Renal pelvis (tissue), 4 donors: ENCODE data around the gene NPAS3. TPM values are rescaled to one million over a fixed set of nuclear protein-coding genes. Genes with fewer than 3 reads are reported as not detected.

ENCODE experiments used
- DNase-seq: peaks from one replicate; pipeline ENCODE4 v3.0.0-alpha.2; 2013
- polyA plus RNA-seq, 3 donors: library from polyadenylated mRNA; unstranded; fragments of 120-200 nt; gene quantifications; one replicate each; pipeline ENCODE4 v1.2.1, GENCODE V29; 2013; ENCODE audit not compliant: insufficient read length in 3 of 3

The NPAS3 gene
- polyA plus RNA-seq, 3 donors = 8.7 to 9.6 (median 9.0) TPM

GRCh38 chr14:32940066-32940651, 1.5 kb downstream of the NPAS3 start:
- DNase-seq = peak; percentile 31

GRCh38 chr14:32940711-32941667, 2.3 kb downstream of the NPAS3 start:
- no peak for DNase-seq

GRCh38 chr14:32941668-32942065, 3.0 kb downstream of the NPAS3 start:
- no peak for DNase-seq

GRCh38 chr14:32947081-32947480, 8.4 kb downstream of the NPAS3 start:
- DNase-seq = no peak

- no peak for DNase-seq
Observed at GRCh38 chr14:32947792-32948191, 9.1 kb downstream of the NPAS3 start.

- no peak for DNase-seq
Observed at GRCh38 chr14:32950584-32950983, 11.9 kb downstream of the NPAS3 start.

- DNase-seq = no peak
Observed at GRCh38 chr14:32967421-32967820, 28.7 kb downstream of the NPAS3 start.

GRCh38 chr14:32968972-32969544, 30.4 kb downstream of the NPAS3 start:
- no peak for DNase-seq

GRCh38 chr14:32977913-32978312, 39.2 kb downstream of the NPAS3 start:
- no peak for DNase-seq

GRCh38 chr14:32978691-32979255, 40.1 kb downstream of the NPAS3 start:
- no peak for DNase-seq

- DNase-seq = no peak
Observed at GRCh38 chr14:32980178-32980901, 41.7 kb downstream of the NPAS3 start.

- no peak for DNase-seq
Observed at GRCh38 chr14:32980902-32981501, 42.3 kb downstream of the NPAS3 start.

- DNase-seq = no peak
Observed at GRCh38 chr14:32984241-32984930, 45.7 kb downstream of the NPAS3 start.

GRCh38 chr14:32985866-32986265, 47.2 kb downstream of the NPAS3 start:
- DNase-seq = no peak

- no peak for DNase-seq
Observed at GRCh38 chr14:32986791-32987540, 48.3 kb downstream of the NPAS3 start.

- no peak for DNase-seq
Observed at GRCh38 chr14:32991691-32992090, 53.0 kb downstream of the NPAS3 start.

- DNase-seq = no peak
Observed at GRCh38 chr14:32993921-32994320, 55.2 kb downstream of the NPAS3 start.

GRCh38 chr14:32996343-32996742, 57.7 kb downstream of the NPAS3 start:
- DNase-seq = no peak

GRCh38 chr14:32998433-32998832, 59.8 kb downstream of the NPAS3 start:
- no peak for DNase-seq

GRCh38 chr14:33009673-33010072, 71.0 kb downstream of the NPAS3 start:
- no peak for DNase-seq
